Spleen (tissue), 11 donors: ENCODE results near the gene SLIT3. TPM values are rescaled to one million over a fixed set of nuclear protein-coding genes. Genes with fewer than 3 reads are reported as not detected.

Experiments
- DNase-seq: peaks from one replicate; pipeline ENCODE4 v3.0.0-alpha.2; 2020
- H3K27ac ChIP-seq, 8 donors: fragments of 200-600 bp; sonication (generic) in 7 of 8; 1 replicate in 4 of 8; 2 replicates in 4 of 8; pipeline versions ENCODE4 v1.5.0 to v1.8.0; 2016 to 2021; ENCODE audit warnings: inconsistent platforms in 4 of 8, mild to moderate bottlenecking in 4 of 8, moderate library complexity in 1 of 8
- H3K27me3 ChIP-seq, 7 donors: fragments of 200-600 bp; sonication (generic) in 6 of 7; replicated peaks in 1 of 7; 1 replicate in 4 of 7; 2 replicates in 3 of 7; pipeline versions ENCODE4 v1.5.0 to v1.8.0; 2016 to 2021; ENCODE audit warnings: inconsistent platforms in 3 of 7, mild to moderate bottlenecking in 1 of 7
- H3K36me3 ChIP-seq, 6 donors: fragments of 200-600 bp; sonication (generic) in 5 of 6; 1 replicate in 4 of 6; 2 replicates in 2 of 6; pipeline versions ENCODE4 v1.5.0 to v1.8.0; 2016 to 2021; ENCODE audit warnings: inconsistent platforms in 2 of 6
- H3K4me1 ChIP-seq, 6 donors: fragments of 200-600 bp; sonication (generic) in 5 of 6; 1 replicate in 3 of 6; 2 replicates in 3 of 6; pipeline versions ENCODE4 v1.5.0 to v1.8.0; 2016 to 2021; ENCODE audit warnings: inconsistent platforms in 3 of 6
- H3K4me3 ChIP-seq, 8 donors: fragments of 200-600 bp; sonication (generic) in 7 of 8; 1 replicate in 4 of 8; 2 replicates in 4 of 8; pipeline versions ENCODE4 v1.5.0 to v1.8.0; 2016 to 2021; ENCODE audit warnings: inconsistent platforms in 4 of 8, mild to moderate bottlenecking in 4 of 8, moderate library complexity in 2 of 8
- H3K9me3 ChIP-seq, 8 donors: fragments of 200-600 bp; sonication (generic) in 7 of 8; 1 replicate in 4 of 8; 2 replicates in 4 of 8; pipeline versions ENCODE4 v1.5.0 to v1.8.0; 2016 to 2021; ENCODE audit warnings: inconsistent platforms in 4 of 8
- CTCF ChIP-seq, 11 experiments: fragments of 200-600 bp in 7 of 11; fragments of 450-650 bp in 4 of 11; sonication (generic) in 4 of 11; IDR thresholded peaks in 8 of 11; conservative IDR thresholded peaks in 3 of 11; 1 replicate in 7 of 11; 2 replicates in 4 of 11; pipeline versions ENCODE4 v1.4.0 to v1.8.0; 2016 to 2021; ENCODE audit warnings: antibody characterized with exemption in 11 of 11, inconsistent platforms in 4 of 11, mild to moderate bottlenecking in 1 of 11
- POLR2A ChIP-seq, 3 donors: fragments of 450-650 bp; IDR thresholded peaks; one replicate each; pipeline ENCODE4 v1.5.1; 2017; ENCODE audit warnings: antibody characterized with exemption in 3 of 3, mild to moderate bottlenecking in 1 of 3
- POLR2AphosphoS5 ChIP-seq, 3 donors: sonication (generic); formaldehyde crosslinking; IDR thresholded peaks; one replicate each; pipeline ENCODE4 v1.5.1; 2017; ENCODE audit warnings: antibody characterized with exemption in 3 of 3
- WGBS, 5 donors: extraction: QIAGEN DNeasy Blood & Tissue Kit in 3 of 5; methylation state at CpG; one replicate each; pipeline versions ENCODE4 v1.1.5 to v1.1.7; 2013 to 2018; 5-methylcytosine and 5-hydroxymethylcytosine counted together
- intact Hi-C: fragments of 100-400 bp; cut with DNase I; formaldehyde crosslinking; loops from one replicate; pipeline ENCODE4 v1.15.0; 2023; ENCODE audit warnings: low total_unique reads
- polyA plus RNA-seq, 3 donors: library from polyadenylated mRNA; stranded (reverse); fragments of 200-250 nt; gene quantifications; one replicate each; pipeline ENCODE4 v1.2.1, GENCODE V29; 2013
- total RNA-seq, 7 donors: library from RNA; depleted of rRNA in 3 of 7; stranded (reverse); fragments of >200 nt in 3 of 7; fragmentation: NEBNext Ultra II Directional in 4 of 7; extraction: Animal tissue kit (Norgen Biotek cat#: 25700) in 4 of 7; gene quantifications; one replicate each; pipeline versions ENCODE4 v1.1.0 to v1.2.1, GENCODE V29; 2016 to 2021
- donor health status: healthy with polysubstance abuse.
- donor health status: DM: no; HTN: no; CAD: no; lungs with moderate emphysema.
- donor health status: DM: no; HTN: no; CAD: no.
- donor health status: Bipolar disorder and iron deficiency.
- donor health status: healthy.
- donor health status: DM: no; HTN: no; CAD: no.
- donor health status: DM: yes; HTN: yes; CAD: no.

Gene SLIT3
- total and polyA plus RNA-seq, 10 donors, result 0.33 to 54.0 (median 13.2) TPM

- intact Hi-C loops, result no loop called here
- TF ChIP-seq CTCF (IDR thresholded peaks at IDR 0.05 in 8 of 11, conservative IDR thresholded peaks at IDR 0.05 in 3 of 11) (no peak), POLR2AphosphoS5 (IDR thresholded peaks at IDR 0.05) (no peak), POLR2A (IDR thresholded peaks at IDR 0.05) (no peak)
- 77 to 90% (median 81%) methylated on average over 2 of the region's 2 CpGs for WGBS, 5 donors
- DNase-seq, result no peak
- Histone ChIP-seq H3K27me3 (peaks cover 0 to 32% (median 0%) of the 10 kb centered on the region in 7 donors), H3K4me1 (peaks cover 0 to 33% (median 16%) of the 10 kb centered on the region in 6 donors), H3K4me3 (no peak overlapping the region), H3K27ac (no peak overlapping the region), H3K9me3 (no peaks in the 10 kb centered on the region), H3K36me3 (no peaks in the 10 kb centered on the region)
These were observed 421.6 kb downstream of the SLIT3 start for GRCh38 chr5:168879331-168879730.

- no peaks in the 10 kb centered on the region for H3K36me3 ChIP-seq
- H3K4me1 ChIP-seq, result peaks cover 0 to 33% (median 16%) of the 10 kb centered on the region in 6 donors
- no peak overlapping the region for H3K4me3 ChIP-seq
- DNase-seq, result no peak
- H3K9me3 ChIP-seq, result no peaks in the 10 kb centered on the region
- 54 to 67% (median 59%) methylated on average over 10 of the region's 10 CpGs for WGBS, 5 donors
- intact Hi-C loops, result no loop called here
- H3K27ac ChIP-seq, result no peak overlapping the region
- peaks cover 0 to 33% (median 0%) of the 10 kb centered on the region in 7 donors for H3K27me3 ChIP-seq
- TF ChIP-seq CTCF (IDR thresholded peaks at IDR 0.05 in 8 of 11, conservative IDR thresholded peaks at IDR 0.05 in 3 of 11), result no peak
- no peak for TF ChIP-seq POLR2AphosphoS5 (IDR thresholded peaks at IDR 0.05)
- no peak for TF ChIP-seq POLR2A (IDR thresholded peaks at IDR 0.05)
These were observed 422.7 kb downstream of the SLIT3 start for GRCh38 chr5:168878135-168878745.

GRCh38 chr5:168877132-168877892, 423.6 kb downstream of the SLIT3 start:
- no peaks in the 10 kb centered on the region for H3K36me3 ChIP-seq
- no peak overlapping the region for H3K4me3 ChIP-seq
- whole genome bisulfite sequencing, 5 donors, result 20 to 44% (median 30%) methylated on average over 11 of the region's 11 CpGs
- DNase-seq, result no peak
- intact Hi-C loops, result no loop called here
- TF ChIP-seq CTCF (IDR thresholded peaks at IDR 0.05 in 8 of 11, conservative IDR thresholded peaks at IDR 0.05 in 3 of 11) (no peak), POLR2AphosphoS5 (IDR thresholded peaks at IDR 0.05) (no peak), POLR2A (IDR thresholded peaks at IDR 0.05) (no peak)
- peaks cover 0 to 33% (median 16%) of the 10 kb centered on the region in 6 donors for H3K4me1 ChIP-seq
- H3K27ac ChIP-seq, result no peak overlapping the region
- no peaks in the 10 kb centered on the region for H3K9me3 ChIP-seq
- H3K27me3 ChIP-seq, result peaks cover 0 to 31% (median 0%) of the 10 kb centered on the region in 7 donors

GRCh38 chr5:168876419-168876818, 424.5 kb downstream of the SLIT3 start:
- TF ChIP-seq CTCF (IDR thresholded peaks at IDR 0.05 in 8 of 11, conservative IDR thresholded peaks at IDR 0.05 in 3 of 11), result no peak
- no peak for TF ChIP-seq POLR2AphosphoS5 (IDR thresholded peaks at IDR 0.05)
- no peak for TF ChIP-seq POLR2A (IDR thresholded peaks at IDR 0.05)
- intact Hi-C loops, result no loop called here
- Histone ChIP-seq H3K9me3 (no peaks in the 10 kb centered on the region), H3K4me3 (no peak overlapping the region), H3K36me3 (no peaks in the 10 kb centered on the region), H3K27ac (no peak overlapping the region), H3K27me3 (peaks cover 0 to 31% (median 0%) of the 10 kb centered on the region in 7 donors), H3K4me1 (peaks cover 0 to 33% (median 16%) of the 10 kb centered on the region in 6 donors)
- WGBS, 5 donors, result 91 to 95% (median 92%) methylated on average over 3 of the region's 3 CpGs
- no peak for DNase-seq
